Kidney epithelial cell (primary cell): ENCODE results near the gene KRT2. TPM values are rescaled to one million over a fixed set of nuclear protein-coding genes. Genes with fewer than 3 reads are reported as not detected.

Experiments used
- DNase-seq: peaks from one replicate; pipeline ENCODE4 v3.0.0-alpha.2; 2010; ENCODE audit warnings: low read depth
- H3K27me3 ChIP-seq: 2 replicates; pipeline ENCODE4 v1.6.0; 2011; ENCODE audit warnings: low read length; ENCODE audit not compliant: control insufficient read depth, insufficient read depth
- H3K36me3 ChIP-seq: 2 replicates; pipeline ENCODE4 v1.5.1; 2011; ENCODE audit warnings: low read length; ENCODE audit not compliant: control insufficient read depth, insufficient read depth
- H3K4me3 ChIP-seq: 2 replicates; pipeline ENCODE4 v1.5.1; 2011; ENCODE audit warnings: low read depth, mild to moderate bottlenecking, control low read depth, low read length
- CTCF ChIP-seq: IDR thresholded peaks from 2 replicates; pipeline ENCODE4 v1.5.1; 2011; ENCODE audit warnings: mild to moderate bottlenecking, moderate library complexity, low read length, control low read depth, inconsistent platforms; ENCODE audit not compliant: insufficient read depth, poor library complexity, severe bottlenecking
- total RNA-seq: library from RNA; depleted of rRNA; stranded (reverse); fragments of >200 nt; gene quantifications from 2 replicates; pipeline ENCODE4 v1.2.3, GENCODE V29; 2015

KRT2 gene
- total RNA-seq, 1 donor from 2014 or later: not detected

- no peaks in the 10 kb centered on the region for H3K36me3 ChIP-seq
- no peak for DNase-seq
- TF ChIP-seq CTCF: no peak
- peaks cover 21% of the 10 kb centered on the region for H3K27me3 ChIP-seq
- H3K4me3 ChIP-seq: no peak overlapping the region
Observed at GRCh38 chr12:52684431-52684830, 32.4 kb upstream of the KRT2 start.

- DNase-seq: no peak
- H3K36me3 ChIP-seq: no peaks in the 10 kb centered on the region
- H3K4me3 ChIP-seq: no peak overlapping the region
- peaks cover 20% of the 10 kb centered on the region for H3K27me3 ChIP-seq
- no peak for TF ChIP-seq CTCF
Observed at GRCh38 chr12:52683575-52684300, 31.7 kb upstream of the KRT2 start.

GRCh38 chr12:52682938-52683574, 31.0 kb upstream of the KRT2 start:
- DNase-seq: no peak
- H3K36me3 ChIP-seq: no peaks in the 10 kb centered on the region
- peaks cover 18% of the 10 kb centered on the region for H3K27me3 ChIP-seq
- no peak overlapping the region for H3K4me3 ChIP-seq
- no peak for TF ChIP-seq CTCF

- H3K27me3 ChIP-seq: peaks cover 13% of the 10 kb centered on the region
- TF ChIP-seq CTCF: no peak
Observed at GRCh38 chr12:52682381-52682660, 30.3 kb upstream of the KRT2 start.

GRCh38 chr12:52681526-52682380, 29.7 kb upstream of the KRT2 start:
- H3K27me3 ChIP-seq: peaks cover 13% of the 10 kb centered on the region
- TF ChIP-seq CTCF: no peak
- DNase-seq: no peak

More at GRCh38 chr12:52682381-52682660, 30.3 kb upstream of the KRT2 start:
- DNase-seq: no peak
- Histone ChIP-seq H3K4me3 (no peak overlapping the region), H3K36me3 (no peaks in the 10 kb centered on the region)

More at GRCh38 chr12:52681526-52682380, 29.7 kb upstream of the KRT2 start:
- Histone ChIP-seq H3K36me3 (no peaks in the 10 kb centered on the region), H3K4me3 (no peak overlapping the region)
